CD4-positive, alpha-beta T cell treated with Interleukin-2 at 100 ng/mL for 4 hours (primary cell): Measurements from ENCODE around the gene KLHL28.

Experiments
- DNase-seq: peaks from one replicate; pipeline ENCODE4 v3.0.0-alpha.2; 2020; ENCODE audit warnings: low spot score

KLHL28 gene, protein sequence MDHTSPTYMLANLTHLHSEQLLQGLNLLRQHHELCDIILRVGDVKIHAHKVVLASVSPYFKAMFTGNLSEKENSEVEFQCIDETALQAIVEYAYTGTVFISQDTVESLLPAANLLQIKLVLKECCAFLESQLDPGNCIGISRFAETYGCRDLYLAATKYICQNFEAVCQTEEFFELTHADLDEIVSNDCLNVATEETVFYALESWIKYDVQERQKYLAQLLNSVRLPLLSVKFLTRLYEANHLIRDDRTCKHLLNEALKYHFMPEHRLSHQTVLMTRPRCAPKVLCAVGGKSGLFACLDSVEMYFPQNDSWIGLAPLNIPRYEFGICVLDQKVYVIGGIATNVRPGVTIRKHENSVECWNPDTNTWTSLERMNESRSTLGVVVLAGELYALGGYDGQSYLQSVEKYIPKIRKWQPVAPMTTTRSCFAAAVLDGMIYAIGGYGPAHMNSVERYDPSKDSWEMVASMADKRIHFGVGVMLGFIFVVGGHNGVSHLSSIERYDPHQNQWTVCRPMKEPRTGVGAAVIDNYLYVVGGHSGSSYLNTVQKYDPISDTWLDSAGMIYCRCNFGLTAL

DNA sequence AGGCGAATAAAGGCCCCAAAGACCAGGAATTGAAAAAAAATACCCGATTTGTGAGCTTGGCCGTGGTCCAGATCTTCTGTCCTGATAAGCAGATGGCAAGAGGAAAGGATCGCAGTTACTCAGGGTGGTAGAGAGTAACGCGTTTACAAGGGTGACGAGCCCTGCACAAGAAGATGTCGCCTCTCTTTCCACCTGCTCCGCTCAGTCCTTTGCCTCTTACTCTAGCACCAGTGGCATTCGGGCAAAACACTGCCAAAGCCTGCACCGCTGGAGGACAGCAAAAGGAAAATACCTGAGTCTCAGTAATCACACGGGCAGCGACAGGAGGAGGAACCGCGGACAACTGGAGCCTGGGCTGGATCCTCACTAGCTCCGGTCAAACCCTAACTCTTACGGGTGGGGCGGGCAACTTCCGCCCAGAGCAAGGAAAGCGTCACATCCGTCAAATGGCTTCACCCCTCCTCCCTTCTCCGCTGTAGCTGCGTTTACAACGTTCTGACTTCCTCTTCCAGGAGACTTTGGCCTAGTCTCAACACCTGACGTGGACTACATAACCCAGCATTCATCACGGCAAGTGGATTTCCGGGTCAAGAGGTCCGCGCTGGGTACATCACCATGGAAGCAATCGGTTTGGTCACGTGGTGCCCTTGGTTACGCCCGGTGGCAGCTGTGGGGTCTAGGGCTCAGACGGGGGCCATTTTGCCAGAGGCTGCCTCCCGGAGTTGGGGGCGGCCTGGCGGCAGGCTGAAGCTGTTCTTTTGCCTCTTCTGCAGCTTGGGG is at the start of gene KLHL28, which contains the start of gene TOGARAM1:
Gene KLHL28 (minus strand): TSS at position 394 of the 780 bp plus-strand sequence. CDS start 16,019 bp downstream, outside the sequence.
Gene TOGARAM1 (plus strand): TSS at position 637 of the 780 bp plus-strand sequence. CDS start 232 bp downstream, outside the sequence.
- peak; percentile 99 for DNase-seq

DNA sequence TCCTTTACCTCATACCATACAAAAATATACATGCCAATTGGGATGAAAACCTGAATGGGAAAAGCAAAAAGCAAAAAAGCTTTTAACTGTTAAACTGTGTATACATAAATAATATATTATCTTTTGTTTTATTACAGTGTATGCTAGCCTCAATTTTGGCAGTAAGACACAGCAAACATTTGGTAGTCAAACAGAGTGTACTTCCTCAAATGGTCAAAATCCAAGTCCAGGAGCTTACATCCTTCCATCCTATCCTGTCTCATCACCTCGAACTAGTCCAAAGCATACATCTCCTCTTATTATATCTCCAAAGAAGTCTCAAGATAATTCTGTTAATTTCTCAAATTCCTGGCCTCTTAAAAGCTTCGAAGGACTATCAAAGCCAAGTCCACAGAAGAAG is 42.2 kb upstream of the KLHL28 start:
- no peak for DNase-seq

DNA sequence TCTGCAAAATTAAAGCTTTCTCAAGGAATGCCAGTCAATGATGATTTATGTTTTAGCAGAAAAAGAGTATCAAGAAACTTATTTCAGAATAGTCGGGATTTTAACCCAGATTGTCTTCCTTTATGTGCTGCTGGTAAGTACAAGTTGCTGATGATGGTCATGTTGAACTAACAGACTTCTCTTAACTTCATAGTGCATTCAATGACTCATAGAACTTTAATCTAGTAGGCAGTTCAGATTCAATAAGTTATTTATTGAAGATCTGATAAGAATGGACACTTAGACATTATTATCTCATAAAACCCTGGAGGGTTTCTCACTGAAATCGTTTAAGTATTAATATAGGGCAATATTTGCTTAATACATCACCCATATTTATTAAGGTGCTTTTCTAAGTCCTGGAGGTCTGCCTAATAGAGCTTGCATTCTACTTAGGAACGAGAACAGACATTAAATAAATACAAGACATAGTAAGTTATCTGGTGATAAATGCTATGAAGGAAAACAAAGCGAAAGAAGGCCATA is 34.1 kb upstream of the KLHL28 start:
- no peak for DNase-seq

DNA sequence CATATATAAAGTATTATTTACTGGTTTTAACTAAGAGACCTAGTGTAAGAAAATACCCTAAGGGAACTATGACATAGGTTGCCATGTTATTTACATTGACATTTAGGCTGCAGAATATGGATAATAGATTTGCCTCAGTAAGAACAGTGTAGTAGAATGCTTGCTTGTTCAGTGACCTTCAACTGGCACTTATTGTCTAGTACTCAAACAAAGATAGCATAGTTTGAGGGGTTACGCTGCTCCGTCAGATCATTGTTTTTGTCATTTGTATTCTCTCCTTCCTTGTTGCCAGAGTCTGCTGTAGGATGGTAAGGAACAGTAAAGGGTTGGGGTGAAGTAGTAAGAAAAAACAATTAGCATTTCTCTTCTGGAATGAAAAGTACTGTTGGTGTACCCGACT is 33.4 kb upstream of the KLHL28 start:
- DNase-seq: no peak

DNA sequence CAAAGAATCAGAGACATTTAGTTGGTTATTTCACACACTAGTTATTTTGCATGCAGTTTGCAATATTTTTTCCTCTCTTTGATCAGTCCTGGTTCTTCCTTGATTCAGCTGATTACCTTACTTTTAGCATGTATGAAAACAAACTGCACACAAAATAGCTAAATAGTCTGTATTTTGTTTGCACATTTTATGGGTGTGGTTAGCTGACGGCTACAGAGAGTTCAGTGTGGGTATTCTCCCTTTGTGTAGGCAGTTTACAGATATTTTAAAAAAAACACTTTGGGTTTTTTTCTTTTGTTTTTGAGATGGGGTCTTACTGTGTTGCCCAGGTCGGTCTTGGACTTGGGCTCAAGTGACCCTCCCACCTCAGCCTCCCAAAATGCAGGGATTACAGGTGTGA is 28.8 kb upstream of the KLHL28 start:
- DNase-seq: no peak

DNA sequence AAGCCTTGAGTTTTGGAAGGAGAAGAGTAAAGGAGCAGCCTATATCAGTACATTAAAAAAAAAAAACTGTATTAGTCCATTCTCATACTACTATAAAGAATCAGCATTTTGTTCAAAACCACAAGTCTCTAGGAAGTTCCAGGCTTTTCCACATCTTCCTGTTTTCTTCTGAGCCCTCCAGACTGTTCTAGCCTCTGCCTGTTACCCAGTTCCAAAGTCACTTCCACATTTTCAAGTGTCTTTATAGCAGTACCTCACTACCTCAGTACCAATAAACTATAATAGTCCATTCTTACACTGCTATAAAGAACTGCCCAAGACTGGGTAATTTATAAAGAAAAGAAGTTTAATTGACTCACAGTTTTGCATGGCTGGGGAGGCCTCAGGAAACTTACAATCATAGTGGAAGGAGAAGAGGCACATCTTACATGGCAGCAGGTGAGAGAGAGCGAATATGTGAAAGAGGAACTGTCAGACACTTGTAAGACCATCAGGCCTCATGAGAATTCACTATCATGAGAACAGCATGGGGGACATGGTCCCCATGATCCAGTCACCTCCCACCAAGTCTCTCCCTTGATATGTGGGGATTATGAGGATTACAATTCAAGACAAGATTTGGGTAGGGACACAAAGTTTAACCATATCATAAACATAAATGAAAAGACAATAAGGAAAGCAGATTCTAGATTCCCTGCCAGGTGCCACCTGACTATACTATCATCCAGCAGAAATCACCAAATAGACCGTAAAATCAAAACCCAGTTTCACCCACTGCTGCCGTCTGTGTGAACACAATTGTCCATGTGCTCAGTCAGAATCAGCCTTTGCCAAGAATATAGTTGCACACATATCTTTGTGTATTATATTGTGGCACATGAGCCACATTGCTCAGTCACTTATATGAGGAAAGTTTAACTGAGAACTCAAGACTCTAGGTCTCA is 28.0 kb upstream of the KLHL28 start:
- DNase-seq: no peak

DNA sequence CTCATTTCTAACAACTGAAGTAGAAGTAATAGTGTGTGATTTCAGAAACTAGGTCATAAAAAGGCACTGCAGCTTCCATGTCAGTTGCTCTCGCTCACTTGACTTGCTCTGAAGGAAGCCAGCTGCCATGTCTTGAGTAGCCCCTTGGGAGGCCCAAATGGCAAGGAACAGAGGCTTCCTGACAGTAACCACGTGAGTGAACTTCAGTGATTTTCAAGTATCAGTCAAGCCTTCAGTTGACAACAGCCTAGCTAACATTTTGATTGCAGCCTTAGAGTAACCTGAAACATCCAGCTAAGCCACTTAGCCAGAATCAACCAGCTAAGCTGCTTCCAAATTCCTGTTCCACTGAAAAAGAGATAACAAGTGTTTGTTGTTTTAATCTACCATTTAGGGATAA is 26.9 kb upstream of the KLHL28 start:
- no peak for DNase-seq

DNA sequence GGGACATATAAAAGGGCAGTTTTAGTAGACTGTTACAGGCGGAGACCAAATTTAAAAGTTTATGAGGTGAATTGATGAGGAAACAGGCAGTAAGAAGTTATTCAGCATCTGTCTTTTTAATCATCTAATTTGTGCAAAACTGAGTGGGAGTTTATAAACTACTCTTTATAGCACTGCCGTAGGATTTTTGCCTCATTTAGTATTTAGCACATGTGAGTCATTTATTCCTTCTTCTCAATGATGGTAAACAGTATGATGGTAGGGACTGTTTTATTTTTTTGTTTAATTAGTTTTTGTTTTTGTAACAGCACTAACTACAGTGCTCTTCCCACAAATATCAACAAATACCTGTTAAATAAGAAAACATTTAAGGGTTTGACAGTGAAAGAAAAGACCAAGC is 20.8 kb upstream of the KLHL28 start:
- DNase-seq: no peak

DNA sequence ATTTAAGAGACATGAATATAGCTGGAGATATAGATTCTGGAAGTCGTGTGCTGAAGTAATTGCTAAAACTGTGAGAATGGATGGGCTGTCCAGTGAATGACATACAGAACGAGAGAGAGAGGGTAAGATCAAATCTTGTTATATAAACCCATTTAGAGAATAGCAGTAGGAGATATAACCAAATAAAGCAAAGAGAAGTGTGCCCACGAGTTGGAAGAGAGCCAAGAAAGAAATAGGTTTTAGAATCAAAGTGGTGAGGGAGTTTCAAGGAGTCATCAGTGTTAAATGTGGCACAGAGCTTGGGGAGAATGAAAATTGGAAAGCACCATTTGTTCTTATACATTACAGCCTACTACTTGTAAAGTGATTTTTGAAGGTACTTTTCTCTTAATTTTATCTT is 19.5 kb upstream of the KLHL28 start:
- no peak for DNase-seq

DNA sequence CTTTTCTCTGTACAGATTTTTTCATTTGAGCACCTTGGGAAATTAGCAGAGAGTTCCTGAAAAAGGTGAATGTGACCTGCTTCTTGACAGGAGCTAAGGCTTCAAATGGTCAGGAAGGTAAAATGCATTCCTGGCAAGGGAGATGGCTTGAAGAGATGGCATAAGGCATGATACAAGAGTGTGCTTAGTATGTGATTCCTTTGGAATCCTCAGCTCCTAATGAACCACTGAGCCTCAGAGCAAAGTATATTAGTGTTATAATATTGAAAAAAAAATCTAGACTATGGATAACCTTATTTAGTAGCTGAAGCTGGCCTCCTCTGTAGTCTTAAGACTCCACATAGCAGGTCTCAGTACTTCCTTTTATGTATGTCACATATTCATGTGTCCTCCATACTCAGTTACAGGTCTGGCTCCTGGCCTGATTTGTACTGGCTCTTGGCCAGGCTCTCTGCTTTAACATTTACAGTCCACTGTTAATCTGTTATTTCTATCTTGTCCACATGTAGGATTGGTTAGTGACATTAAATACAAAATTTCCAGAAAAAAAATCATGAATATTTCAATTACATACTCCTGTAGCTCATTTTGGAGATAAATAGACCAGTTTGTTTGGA is 18.1 kb upstream of the KLHL28 start:
- DNase-seq: no peak

DNA sequence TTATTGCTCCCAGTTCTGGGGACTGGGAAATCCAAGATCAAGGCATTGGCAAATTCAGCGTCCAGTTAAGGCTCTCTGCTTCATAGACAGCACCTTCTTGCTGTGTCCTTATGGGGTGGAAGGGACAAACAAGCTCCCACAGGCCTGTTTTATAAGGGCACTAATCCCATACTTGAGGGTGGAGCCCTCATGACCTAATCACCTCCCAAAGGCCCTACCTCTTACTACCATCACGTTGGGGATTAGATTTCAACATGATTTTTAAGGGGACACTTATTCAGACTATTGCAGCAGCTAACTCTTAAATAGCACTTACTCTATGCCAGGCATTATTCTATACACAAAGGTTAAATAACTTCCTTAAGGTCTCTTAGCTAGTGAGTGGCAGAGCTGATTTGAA is 17.5 kb upstream of the KLHL28 start:
- no peak for DNase-seq

DNA sequence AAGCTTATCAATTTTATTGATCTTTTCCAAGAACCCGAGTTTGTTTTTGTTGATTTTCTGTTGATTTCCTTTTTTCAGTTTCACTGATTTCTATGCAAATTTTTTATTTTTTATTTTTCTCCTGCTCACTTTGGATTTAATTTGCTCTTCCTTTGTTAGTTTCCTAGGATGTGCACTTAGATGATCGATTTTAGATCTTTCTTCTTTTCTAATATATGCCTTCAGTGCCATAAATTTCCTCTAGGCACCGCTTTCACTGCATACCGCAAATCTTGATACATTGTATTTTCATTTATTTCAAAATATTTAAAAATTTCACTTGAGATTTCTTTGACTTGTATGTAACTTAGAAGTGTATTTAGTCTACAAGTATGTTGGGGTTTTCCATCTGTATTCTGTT is 9.7 kb upstream of the KLHL28 start:
- DNase-seq: no peak

DNA sequence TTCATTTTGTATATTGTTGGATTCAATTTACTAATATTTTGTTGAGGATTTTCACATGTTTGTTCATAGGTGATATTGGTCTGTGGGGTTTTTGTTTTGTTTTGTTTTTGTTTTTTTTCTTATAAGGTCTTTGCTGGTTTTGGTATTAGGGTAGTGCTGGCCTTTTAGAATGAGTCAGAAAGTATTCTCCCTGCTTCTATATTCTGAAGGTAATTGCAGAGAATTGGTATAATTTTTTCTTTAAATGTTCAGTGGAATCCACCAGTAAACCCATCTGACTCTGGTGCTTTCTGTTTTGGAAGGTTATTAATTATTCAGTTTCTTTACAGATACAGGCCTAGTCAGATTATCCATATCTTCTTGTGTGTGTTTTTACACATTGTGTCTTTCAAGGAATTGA is 9.2 kb upstream of the KLHL28 start:
- DNase-seq: no peak

DNA sequence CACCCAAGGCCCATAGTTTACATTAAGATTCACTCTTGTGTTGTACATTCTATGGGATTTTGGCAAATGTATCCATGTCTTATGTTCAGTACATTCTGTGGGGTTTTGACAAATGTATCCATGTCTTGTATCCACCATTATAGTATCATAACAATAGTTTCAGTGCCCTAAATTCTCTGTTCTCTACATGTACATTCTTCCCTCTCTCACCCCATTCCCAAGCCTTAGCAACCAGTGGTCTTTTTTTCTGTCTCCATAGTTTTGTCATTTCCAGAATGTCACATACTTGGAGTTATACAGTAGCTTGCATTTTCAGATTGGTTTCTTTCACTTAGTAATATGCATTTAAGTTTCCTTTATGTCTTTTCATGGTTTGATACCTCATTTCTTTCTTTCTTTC is 7.0 kb upstream of the KLHL28 start:
- DNase-seq: no peak

DNA sequence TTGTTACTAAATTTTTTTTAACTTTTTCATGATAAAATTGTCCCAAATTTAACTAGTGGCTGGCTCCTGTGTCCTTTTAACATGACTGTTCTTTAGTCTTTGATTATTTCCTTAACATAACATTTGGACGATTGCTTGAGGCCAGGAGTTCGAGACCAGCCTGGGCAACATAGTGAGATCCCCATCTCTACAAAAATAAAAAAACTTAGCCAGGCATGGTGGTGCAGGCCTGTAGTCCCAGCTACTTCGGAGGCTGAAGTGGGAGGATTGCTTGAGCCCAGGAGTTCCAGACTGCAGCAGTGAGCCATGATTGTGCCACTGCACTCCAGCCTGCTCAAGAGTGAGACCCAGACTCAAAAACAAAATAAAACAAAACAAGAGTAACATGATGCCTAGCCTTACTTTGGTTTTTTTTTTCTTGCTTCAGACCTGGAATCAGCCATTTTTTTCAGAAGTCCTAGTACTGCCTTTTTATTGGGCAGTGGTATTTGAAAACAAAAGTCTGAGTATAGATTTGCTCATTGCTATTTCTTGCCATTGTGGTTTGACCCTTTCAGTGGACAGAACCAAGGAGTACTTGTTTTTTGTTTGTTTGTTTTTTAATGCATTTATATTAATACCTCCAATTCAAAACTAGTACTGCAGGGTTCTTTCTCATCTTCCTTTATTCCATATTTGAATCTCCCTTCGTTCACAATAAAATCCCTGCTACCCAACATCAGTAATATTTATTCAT is 5.0 kb upstream of the KLHL28 start:
- DNase-seq: no peak

DNA sequence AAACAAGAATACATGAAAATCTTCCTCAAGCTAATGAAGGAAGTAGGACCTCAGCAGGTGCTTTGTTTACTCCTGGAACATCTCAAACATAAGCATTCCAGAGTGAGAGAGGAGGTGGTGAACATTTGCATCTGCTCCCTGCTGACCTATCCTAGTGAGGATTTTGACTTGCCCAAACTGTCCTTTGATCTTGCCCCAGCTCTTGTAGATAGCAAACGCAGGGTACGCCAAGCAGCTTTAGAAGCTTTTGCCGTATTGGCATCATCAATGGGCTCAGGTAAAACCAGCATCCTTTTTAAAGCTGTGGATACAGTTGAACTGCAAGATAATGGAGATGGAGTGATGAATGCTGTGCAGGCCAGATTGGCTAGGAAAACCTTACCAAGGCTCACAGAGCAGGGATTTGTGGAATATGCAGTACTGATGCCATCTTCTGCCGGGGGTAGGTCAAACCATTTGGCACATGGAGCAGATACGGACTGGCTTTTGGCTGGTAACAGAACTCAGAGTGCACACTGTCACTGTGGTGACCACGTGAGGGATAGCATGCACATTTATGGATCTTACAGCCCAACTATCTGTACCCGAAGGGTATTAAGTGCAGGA is 2.1 kb upstream of the KLHL28 start:
- DNase-seq: no peak

DNA sequence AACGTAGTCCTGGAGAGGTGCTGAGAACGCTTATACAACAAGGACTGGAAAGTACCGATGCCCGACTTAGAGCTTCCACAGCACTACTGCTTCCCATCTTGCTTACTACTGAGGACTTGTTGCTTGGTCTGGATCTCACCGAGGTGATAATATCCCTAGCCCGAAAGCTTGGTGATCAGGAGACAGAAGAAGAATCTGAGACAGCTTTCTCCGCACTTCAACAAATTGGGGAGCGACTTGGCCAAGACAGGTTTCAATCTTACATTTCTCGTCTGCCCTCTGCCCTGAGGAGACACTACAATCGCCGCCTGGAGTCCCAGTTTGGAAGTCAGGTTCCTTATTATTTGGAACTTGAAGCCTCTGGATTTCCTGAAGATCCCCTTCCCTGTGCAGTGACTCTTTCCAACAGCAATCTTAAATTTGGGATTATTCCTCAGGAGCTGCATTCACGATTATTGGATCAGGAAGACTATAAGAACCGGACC is 1.3 kb upstream of the KLHL28 start:
- no peak for DNase-seq

DNA sequence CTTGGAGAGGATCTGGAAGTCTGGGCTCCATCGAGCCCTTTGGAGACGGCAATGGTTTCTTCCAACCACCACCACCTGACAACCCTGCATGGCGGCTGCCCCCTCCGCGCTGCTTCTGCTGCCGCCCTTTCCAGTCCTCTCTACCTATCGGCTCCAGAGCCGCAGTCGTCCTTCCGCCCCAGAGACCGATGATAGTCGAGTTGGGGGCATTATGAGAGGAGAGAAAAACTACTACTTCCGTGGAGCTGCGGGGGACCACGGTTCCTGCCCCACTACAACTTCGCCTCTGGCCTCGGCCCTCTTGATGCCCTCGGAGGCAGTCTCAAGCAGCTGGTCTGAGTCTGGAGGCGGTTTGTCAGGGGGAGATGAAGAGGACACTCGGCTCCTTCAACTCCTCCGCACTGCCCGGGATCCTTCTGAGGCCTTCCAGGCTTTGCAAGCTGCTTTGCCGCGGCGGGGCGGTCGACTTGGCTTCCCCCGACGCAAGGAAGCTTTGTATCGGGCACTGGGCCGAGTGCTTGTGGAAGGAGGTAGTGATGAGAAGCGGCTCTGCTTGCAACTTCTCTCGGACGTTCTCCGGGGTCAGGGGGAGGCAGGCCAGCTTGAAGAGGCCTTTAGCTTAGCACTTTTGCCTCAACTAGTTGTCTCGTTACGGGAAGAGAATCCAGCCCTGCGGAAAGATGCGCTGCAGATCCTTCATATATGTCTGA is 742 bp upstream of the KLHL28 start:
- DNase-seq: no peak

DNA sequence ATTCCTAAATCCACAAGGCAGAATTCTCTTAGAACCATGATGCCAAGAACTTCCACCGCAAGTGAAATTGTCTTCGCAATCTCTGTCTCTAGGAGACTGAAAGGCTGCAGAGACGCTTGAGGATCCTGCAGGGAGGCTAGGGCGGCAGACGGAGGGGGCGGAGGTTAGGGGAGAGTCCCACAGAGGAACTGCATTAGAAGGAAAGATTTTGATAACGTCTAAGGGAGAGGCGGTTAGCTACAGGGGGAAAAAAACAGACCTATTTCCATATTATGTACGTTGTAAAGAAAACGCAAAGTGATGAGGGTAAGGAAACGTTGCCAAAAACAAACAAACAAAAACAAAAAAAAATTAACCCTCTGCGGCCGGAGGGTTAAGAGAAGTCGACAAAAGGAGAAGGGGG is 595 bp downstream of the KLHL28 start:
- DNase-seq: peak; percentile 56
